ENCODE data around the gene VSNL1. TPM values are rescaled to one million over a fixed set of nuclear protein-coding genes. Genes with fewer than 3 reads are reported as not detected.
A peak's percentile ranks its signal among the peaks of the same experiment; 100 is the strongest.

Gene VSNL1
- total RNA-seq, 1 experiment from 2014 or later, result 9.9 TPM

DNA sequence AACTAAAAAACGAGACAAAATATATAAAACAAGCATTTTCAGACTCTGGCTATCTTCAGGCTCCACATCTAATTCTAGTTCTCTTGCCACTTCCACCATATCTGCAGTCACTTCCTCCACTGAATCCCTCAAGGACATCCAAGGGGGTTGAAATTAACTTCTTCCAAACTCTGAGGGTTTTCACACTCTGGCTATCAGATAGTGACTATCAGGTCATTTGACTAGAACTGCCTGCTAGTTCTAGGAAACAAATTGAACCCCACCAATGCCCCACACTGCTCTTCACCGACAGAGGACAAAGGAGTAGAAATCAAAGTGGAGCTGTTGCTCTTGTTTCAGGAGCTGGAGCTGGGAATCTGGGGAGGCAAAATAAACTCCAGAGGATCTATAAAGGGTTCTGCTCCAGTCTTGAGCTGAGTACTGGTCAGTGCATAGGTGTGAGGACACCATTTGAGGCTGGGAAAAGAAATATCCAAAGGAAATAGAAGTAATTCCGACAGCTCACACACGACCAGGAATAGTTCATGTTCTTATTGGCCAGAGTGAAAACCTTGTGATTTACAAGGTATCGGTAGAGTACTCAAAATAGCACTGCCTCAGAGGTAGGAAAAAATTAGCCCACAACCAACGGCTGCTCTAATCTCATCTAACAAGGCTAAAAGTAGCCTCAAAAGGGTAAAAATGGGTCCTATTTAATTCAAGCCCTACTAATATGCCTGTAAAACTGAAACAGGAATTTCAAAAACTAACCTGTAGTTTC is 141.8 kb downstream of the VSNL1 start:
- H3T11ph ChIP-seq (ENCODE audit: low read length), result no peak overlapping the region
- no peak for DNase-seq
- no peak overlapping the region for H3K27ac ChIP-seq (ENCODE audit: insufficient read length, low read depth, low read length)
- H3K56ac ChIP-seq (ENCODE audit: insufficient read length, low read depth, low read length), result no peak overlapping the region
- no peaks in the 10 kb centered on the region for H3K9me3 Mint-ChIP-seq
- H2AK5ac ChIP-seq (ENCODE audit: insufficient read length, low read length), result no peak overlapping the region
- no peaks in the 10 kb centered on the region for H4K20me1 ChIP-seq (ENCODE audit: control insufficient read depth, insufficient read depth, insufficient read length)
- no peak overlapping the region for H2BK12ac ChIP-seq (ENCODE audit: insufficient read length, low read depth, low read length)
- no peaks in the 10 kb centered on the region for H3K79me2 ChIP-seq (ENCODE audit: insufficient read depth, low read length)
- no peak overlapping the region for H4K5ac ChIP-seq (ENCODE audit: insufficient read length, low read depth, low read length)
- peak overlapping the region; percentile 3 to 52 (median 19); a peak in 2 of 7 replicates for H3K27ac Mint-ChIP-seq
- H3K4ac ChIP-seq (ENCODE audit: low read depth, low read length), result no peak overlapping the region
- no peaks in the 10 kb centered on the region for H3K79me1 ChIP-seq (ENCODE audit: insufficient read depth, low read depth, low read length, poor library complexity, severe bottlenecking)
- H3K4me2 ChIP-seq (ENCODE audit: insufficient read depth, insufficient read length, low read length), result no peak overlapping the region
- no peaks in the 10 kb centered on the region for H3K4me1 Mint-ChIP-seq
- H3K9ac ChIP-seq (ENCODE audit: extremely low read depth, insufficient read length, low read length), result no peak overlapping the region
- no CpG with 5 or more reads among the region's 6 CpGs for WGBS (ENCODE audit: extremely low coverage, insufficient read length, low lambda C conversion rate)
- H3K27me3 ChIP-seq (ENCODE audit: insufficient read depth, low read length), result no peaks in the 10 kb centered on the region
- no peak overlapping the region for H2AFZ ChIP-seq (ENCODE audit: low read length)
- TF ChIP-seq, protein P1, sequence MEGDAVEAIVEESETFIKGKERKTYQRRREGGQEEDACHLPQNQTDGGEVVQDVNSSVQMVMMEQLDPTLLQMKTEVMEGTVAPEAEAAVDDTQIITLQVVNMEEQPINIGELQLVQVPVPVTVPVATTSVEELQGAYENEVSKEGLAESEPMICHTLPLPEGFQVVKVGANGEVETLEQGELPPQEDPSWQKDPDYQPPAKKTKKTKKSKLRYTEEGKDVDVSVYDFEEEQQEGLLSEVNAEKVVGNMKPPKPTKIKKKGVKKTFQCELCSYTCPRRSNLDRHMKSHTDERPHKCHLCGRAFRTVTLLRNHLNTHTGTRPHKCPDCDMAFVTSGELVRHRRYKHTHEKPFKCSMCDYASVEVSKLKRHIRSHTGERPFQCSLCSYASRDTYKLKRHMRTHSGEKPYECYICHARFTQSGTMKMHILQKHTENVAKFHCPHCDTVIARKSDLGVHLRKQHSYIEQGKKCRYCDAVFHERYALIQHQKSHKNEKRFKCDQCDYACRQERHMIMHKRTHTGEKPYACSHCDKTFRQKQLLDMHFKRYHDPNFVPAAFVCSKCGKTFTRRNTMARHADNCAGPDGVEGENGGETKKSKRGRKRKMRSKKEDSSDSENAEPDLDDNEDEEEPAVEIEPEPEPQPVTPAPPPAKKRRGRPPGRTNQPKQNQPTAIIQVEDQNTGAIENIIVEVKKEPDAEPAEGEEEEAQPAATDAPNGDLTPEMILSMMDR (conservative IDR thresholded peaks at IDR 0.05), result no peak
- no peak overlapping the region for H3K18ac ChIP-seq (ENCODE audit: insufficient read length, low read depth, low read length)
- H3K23ac ChIP-seq (ENCODE audit: insufficient read length, low read depth, low read length), result no peak overlapping the region
- H3K27me3 Mint-ChIP-seq (ENCODE audit: low read depth), result no peaks in the 10 kb centered on the region
- no peaks in the 10 kb centered on the region for H3K9me3 ChIP-seq (ENCODE audit: control insufficient read depth, low read depth, low read length)
- H2BK15ac ChIP-seq (ENCODE audit: low read depth, low read length), result no peak overlapping the region
- H3K4me1 ChIP-seq (ENCODE audit: insufficient read depth, low read length), result no peaks in the 10 kb centered on the region
- H2BK20ac ChIP-seq (ENCODE audit: low read depth, low read length, poor library complexity, severe bottlenecking), result no peak overlapping the region
- no peak overlapping the region for H4K8ac ChIP-seq (replicated peaks; ENCODE audit: insufficient read length, low read depth, low read length)
- no peak overlapping the region for H3K4me3 Mint-ChIP-seq
- no peak overlapping the region for H2BK120ac ChIP-seq (ENCODE audit: low read depth, low read length, poor library complexity, severe bottlenecking)
- no peak overlapping the region for H2BK5ac ChIP-seq (ENCODE audit: insufficient read length, low read length)
- no peaks in the 10 kb centered on the region for H3K23me2 ChIP-seq (ENCODE audit: insufficient read length, low read depth, low read length, poor library complexity, severe bottlenecking)
- no peak overlapping the region for H3K14ac ChIP-seq (ENCODE audit: insufficient read depth, low read length)
- peaks cover 10 to 72% (median 61%) of the 10 kb centered on the region in 3 experiments; a peak in 5 of 7 replicates for H3K36me3 Mint-ChIP-seq (ENCODE audit: insufficient read depth in 1 of 3, low read depth in 3 of 3)
- H4K91ac ChIP-seq (ENCODE audit: insufficient read length, low read depth, low read length), result no peak overlapping the region
